Peyer's patch (tissue), 4 donors: ENCODE measurements around the gene POFUT2. TPM values are rescaled to one million over a fixed set of nuclear protein-coding genes. Genes with fewer than 3 reads are reported as not detected.

ENCODE experiments used
- DNase-seq, 3 donors: peaks; one replicate each; pipeline ENCODE4 v3.0.0-alpha.2; 2017 to 2019
- H3K27ac ChIP-seq, 4 donors: fragments of 200-600 bp; sonication (generic); one replicate each; pipeline ENCODE4 v1.5.1; 2016 to 2019
- H3K27me3 ChIP-seq, 2 donors: fragments of 200-600 bp; sonication (generic); one replicate each; pipeline ENCODE4 v1.5.1; 2019
- H3K36me3 ChIP-seq, 3 donors: fragments of 200-600 bp; sonication (generic); one replicate each; pipeline ENCODE4 v1.5.1; 2016 to 2019
- H3K4me1 ChIP-seq, 4 donors: fragments of 200-600 bp; sonication (generic); one replicate each; pipeline ENCODE4 v1.5.1; 2016 to 2019
- H3K4me3 ChIP-seq, 4 donors: fragments of 200-600 bp; sonication (generic); 1 replicate in 3 of 4; 2 replicates in 1 of 4; pipeline ENCODE4 v1.5.1; 2016 to 2019; ENCODE audit warnings: mild to moderate bottlenecking in 1 of 4
- H3K9me3 ChIP-seq, 4 donors: fragments of 200-600 bp; sonication (generic); one replicate each; pipeline ENCODE4 v1.5.1; 2016 to 2019; ENCODE audit warnings: mild to moderate bottlenecking in 1 of 4
- POLR2A ChIP-seq, 2 donors: fragments of 450-650 bp; IDR thresholded peaks; one replicate each; pipeline ENCODE4 v1.5.1; 2017; ENCODE audit warnings: antibody characterized with exemption in 2 of 2, mild to moderate bottlenecking in 2 of 2, moderate library complexity in 2 of 2
- total RNA-seq, 4 donors: library from RNA; depleted of rRNA; stranded (reverse); fragments of >200 nt; gene quantifications; one replicate each; pipeline ENCODE4 v1.1.0, GENCODE V29; 2016
- TF ChIP-seq, protein P1 (sequence below), 6 experiments: fragments of 450-650 bp in 4 of 6; fragments of 200-600 bp in 2 of 6; sonication (generic) in 1 of 6; IDR thresholded peaks; one replicate each; pipeline ENCODE4 v1.5.1; 2017 to 2019; ENCODE audit warnings: antibody characterized with exemption in 6 of 6, mild to moderate bottlenecking in 3 of 6, moderate library complexity in 1 of 6

POFUT2 gene
- total RNA-seq, 4 donors from 2014 or later, result 25.6 to 76.4 (median 47.6) TPM

GRCh38 chr21:45320261-45321025, 32.7 kb upstream of the POFUT2 start:
- TF ChIP-seq POLR2A (IDR thresholded peaks at IDR 0.05), result no peak
- TF ChIP-seq, protein P1, sequence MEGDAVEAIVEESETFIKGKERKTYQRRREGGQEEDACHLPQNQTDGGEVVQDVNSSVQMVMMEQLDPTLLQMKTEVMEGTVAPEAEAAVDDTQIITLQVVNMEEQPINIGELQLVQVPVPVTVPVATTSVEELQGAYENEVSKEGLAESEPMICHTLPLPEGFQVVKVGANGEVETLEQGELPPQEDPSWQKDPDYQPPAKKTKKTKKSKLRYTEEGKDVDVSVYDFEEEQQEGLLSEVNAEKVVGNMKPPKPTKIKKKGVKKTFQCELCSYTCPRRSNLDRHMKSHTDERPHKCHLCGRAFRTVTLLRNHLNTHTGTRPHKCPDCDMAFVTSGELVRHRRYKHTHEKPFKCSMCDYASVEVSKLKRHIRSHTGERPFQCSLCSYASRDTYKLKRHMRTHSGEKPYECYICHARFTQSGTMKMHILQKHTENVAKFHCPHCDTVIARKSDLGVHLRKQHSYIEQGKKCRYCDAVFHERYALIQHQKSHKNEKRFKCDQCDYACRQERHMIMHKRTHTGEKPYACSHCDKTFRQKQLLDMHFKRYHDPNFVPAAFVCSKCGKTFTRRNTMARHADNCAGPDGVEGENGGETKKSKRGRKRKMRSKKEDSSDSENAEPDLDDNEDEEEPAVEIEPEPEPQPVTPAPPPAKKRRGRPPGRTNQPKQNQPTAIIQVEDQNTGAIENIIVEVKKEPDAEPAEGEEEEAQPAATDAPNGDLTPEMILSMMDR (IDR thresholded peaks at IDR 0.05), result no peak
- Histone ChIP-seq H3K9me3 (no peaks in the 10 kb centered on the region), H3K27ac (peak overlapping the region in 3 of 4 donors; percentile 48 to 76 (median 74)), H3K27me3 (no peaks in the 10 kb centered on the region), H3K4me3 (no peak overlapping the region), H3K36me3 (no peaks in the 10 kb centered on the region), H3K4me1 (peaks cover 0 to 24% (median 0%) of the 10 kb centered on the region in 4 donors)
- DNase-seq, result peak in 1 of 3 donors; percentile 39

GRCh38 chr21:45319461-45320211, 31.9 kb upstream of the POFUT2 start:
- H3K9me3 ChIP-seq, result no peaks in the 10 kb centered on the region
- H3K36me3 ChIP-seq, result no peaks in the 10 kb centered on the region
- H3K27ac ChIP-seq, result peak overlapping the region; percentile 38 to 76 (median 61)
- TF ChIP-seq POLR2A (IDR thresholded peaks at IDR 0.05), result no peak
- TF ChIP-seq, protein P1 (IDR thresholded peaks at IDR 0.05), result no peak
- no peaks in the 10 kb centered on the region for H3K27me3 ChIP-seq
- peak in 1 of 3 donors; percentile 42 for DNase-seq
- peaks cover 0 to 24% (median 0%) of the 10 kb centered on the region in 4 donors for H3K4me1 ChIP-seq
- no peak overlapping the region for H3K4me3 ChIP-seq

GRCh38 chr21:45318556-45319404, 31.1 kb upstream of the POFUT2 start:
- peaks cover 0 to 24% (median 0%) of the 10 kb centered on the region in 4 donors for H3K4me1 ChIP-seq
- peak in 2 of 3 donors; percentile 59 to 71 for DNase-seq

GRCh38 chr21:45318146-45318555, 30.5 kb upstream of the POFUT2 start:
- Histone ChIP-seq H3K27me3 (no peaks in the 10 kb centered on the region), H3K36me3 (no peaks in the 10 kb centered on the region), H3K4me1 (peaks cover 0 to 24% (median 0%) of the 10 kb centered on the region in 4 donors), H3K27ac (peak overlapping the region; percentile 17 to 76 (median 62)), H3K4me3 (no peak overlapping the region), H3K9me3 (no peaks in the 10 kb centered on the region)
- peak in 1 of 3 donors; percentile 34 for DNase-seq
- TF ChIP-seq, protein P1 (IDR thresholded peaks at IDR 0.05), result no peak

More at GRCh38 chr21:45318556-45319404, 31.1 kb upstream of the POFUT2 start:
- Histone ChIP-seq H3K9me3 (no peaks in the 10 kb centered on the region), H3K36me3 (no peaks in the 10 kb centered on the region), H3K27ac (peak overlapping the region; percentile 38 to 76 (median 62)), H3K4me3 (no peak overlapping the region), H3K27me3 (no peaks in the 10 kb centered on the region)
- TF ChIP-seq, protein P1 (IDR thresholded peaks at IDR 0.05), result no peak
- no peak for TF ChIP-seq POLR2A (IDR thresholded peaks at IDR 0.05)
